Measurements from ENCODE around the gene G0S2.

GRCh38 chr1:209723756-209724693 is 48.8 kb downstream of the G0S2 start:
- TF ChIP-seq, protein P1, sequence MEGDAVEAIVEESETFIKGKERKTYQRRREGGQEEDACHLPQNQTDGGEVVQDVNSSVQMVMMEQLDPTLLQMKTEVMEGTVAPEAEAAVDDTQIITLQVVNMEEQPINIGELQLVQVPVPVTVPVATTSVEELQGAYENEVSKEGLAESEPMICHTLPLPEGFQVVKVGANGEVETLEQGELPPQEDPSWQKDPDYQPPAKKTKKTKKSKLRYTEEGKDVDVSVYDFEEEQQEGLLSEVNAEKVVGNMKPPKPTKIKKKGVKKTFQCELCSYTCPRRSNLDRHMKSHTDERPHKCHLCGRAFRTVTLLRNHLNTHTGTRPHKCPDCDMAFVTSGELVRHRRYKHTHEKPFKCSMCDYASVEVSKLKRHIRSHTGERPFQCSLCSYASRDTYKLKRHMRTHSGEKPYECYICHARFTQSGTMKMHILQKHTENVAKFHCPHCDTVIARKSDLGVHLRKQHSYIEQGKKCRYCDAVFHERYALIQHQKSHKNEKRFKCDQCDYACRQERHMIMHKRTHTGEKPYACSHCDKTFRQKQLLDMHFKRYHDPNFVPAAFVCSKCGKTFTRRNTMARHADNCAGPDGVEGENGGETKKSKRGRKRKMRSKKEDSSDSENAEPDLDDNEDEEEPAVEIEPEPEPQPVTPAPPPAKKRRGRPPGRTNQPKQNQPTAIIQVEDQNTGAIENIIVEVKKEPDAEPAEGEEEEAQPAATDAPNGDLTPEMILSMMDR (IDR thresholded peaks at IDR 0.05) = no peak
- TF ChIP-seq POLR2A (IDR thresholded peaks at IDR 0.05) (no peak), POLR2AphosphoS5 (IDR thresholded peaks at IDR 0.05; ENCODE audit: insufficient read depth in 1 of 2, low read depth in 1 of 2) (no peak)
